Non-pigmented ciliary epithelial cell (primary cell): ENCODE data around the gene TMEM9B.

Source experiments
- DNase-seq: peaks from one replicate; pipeline ENCODE4 v3.0.0-alpha.2; 2010; ENCODE audit warnings: low read depth

The TMEM9B gene

GRCh38 chr11:8928981-8929615, 35.1 kb downstream of the TMEM9B start:
- no peak for DNase-seq

GRCh38 chr11:8928205-8928604, 36.0 kb downstream of the TMEM9B start:
- DNase-seq: no peak

DNA sequence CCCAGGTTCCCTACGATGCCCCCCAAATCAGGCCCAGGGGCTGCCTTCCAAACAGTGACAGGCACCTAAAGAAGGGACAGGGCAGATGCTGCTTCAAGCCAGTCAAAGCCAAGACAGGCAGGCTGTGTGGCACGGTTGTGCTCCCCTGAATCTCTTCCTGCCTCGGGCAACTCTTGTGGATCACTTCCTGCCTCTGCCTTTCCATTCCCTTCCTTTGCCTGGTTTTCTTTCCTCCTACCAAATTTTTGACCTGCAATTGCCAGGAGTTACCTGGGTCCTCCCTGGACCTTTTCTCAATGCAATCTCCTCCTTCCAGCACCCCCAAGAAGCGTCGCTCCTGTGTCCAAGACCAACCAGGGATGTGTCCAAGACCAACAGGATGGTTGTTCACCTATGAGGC, 37.0 kb downstream of the TMEM9B start:
- DNase-seq: no peak

DNA sequence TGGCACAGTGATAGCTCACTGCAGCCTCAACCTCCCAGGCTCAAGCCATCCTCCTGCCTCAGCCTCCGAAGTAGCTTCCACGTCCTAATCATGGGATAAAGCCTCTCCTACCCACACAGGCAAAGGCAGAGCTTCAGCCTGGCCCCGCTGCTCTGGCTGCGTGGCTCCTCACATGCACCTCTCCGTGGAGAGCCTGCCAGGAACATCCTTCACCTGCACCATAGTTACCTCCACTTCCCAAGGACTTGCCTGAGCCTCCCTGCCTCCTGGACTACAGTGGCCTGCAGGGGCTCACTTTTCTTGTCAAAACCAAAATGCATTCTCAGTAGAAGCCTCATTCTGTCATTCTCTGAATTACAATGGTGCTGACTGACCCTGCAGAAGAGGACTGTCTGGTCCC, 38.0 kb downstream of the TMEM9B start:
- no peak for DNase-seq

GRCh38 chr11:8925711-8926110, 38.5 kb downstream of the TMEM9B start:
- DNase-seq: no peak

- DNase-seq: no peak
Measured at GRCh38 chr11:8922691-8923090, 41.6 kb downstream of the TMEM9B start.

GRCh38 chr11:8917157-8917825, 47.0 kb downstream of the TMEM9B start:
- peak; percentile 88 for DNase-seq

DNA sequence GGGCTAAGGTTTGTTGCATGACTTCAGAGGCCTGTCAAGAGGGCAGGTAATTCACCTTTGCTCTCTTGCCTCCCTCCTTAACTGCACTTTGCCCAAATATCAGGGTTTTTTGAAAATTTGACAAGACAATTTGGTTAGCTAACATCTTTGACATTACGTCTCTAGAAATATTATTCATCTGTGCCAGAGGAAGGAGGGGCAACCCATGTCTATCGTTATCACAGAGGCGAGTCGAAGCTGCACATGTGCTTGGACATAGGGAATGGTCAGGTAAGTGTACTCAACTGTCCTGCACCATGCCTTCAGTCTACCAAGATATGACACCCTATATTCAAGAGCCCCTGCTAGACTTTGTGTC, 49.6 kb downstream of the TMEM9B start:
- no peak for DNase-seq

DNA sequence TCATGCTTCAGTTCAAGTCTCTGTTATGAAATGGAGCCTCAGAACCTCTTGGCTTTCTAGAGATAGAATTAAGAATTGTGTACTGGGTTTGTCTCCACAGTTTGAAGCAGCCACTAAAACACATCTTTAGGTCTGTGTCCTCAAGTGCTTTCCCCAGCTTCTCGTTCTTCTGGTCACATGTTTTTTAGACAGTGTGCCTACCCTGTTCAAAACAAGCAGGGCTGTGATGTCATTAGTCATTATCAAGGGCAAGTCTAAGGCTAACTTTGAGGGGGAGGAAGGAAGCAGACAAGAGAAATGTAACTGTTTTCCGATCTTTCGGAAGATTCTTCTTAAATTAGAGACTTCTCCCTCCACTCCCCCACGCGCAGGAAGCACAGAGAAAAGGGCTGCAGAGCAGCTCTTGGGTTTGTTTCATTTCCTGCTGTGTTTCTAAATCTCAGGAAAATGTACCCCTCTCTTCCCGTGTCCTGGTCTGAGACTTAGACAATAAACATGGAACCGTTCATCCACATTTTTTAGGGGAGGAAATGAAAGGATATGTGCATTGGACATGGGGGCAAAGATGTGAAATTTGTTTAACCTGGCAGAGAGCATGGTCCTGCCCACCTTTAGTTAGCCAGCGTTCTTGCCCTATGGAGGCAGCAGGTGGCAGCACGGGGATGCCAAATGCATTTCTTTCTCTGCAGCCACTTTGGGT, 50.1 kb downstream of the TMEM9B start:
- DNase-seq: no peak

GRCh38 chr11:8911029-8911823, 53.0 kb downstream of the TMEM9B start, which contains the start of gene AKIP1:
TSS of gene AKIP1 (plus strand) at chr11:8911189. CDS start at chr11:8911450, 261 bp downstream.
- DNase-seq: peak; percentile 56

- DNase-seq: no peak
Measured at GRCh38 chr11:8910649-8911026, 53.6 kb downstream of the TMEM9B start.

- no peak for DNase-seq
Measured at GRCh38 chr11:8908099-8908498, 56.1 kb downstream of the TMEM9B start.

GRCh38 chr11:8907116-8907515, 57.1 kb downstream of the TMEM9B start:
- no peak for DNase-seq

- DNase-seq: no peak
Measured at GRCh38 chr11:8905528-8906165, 58.6 kb downstream of the TMEM9B start.

DNA sequence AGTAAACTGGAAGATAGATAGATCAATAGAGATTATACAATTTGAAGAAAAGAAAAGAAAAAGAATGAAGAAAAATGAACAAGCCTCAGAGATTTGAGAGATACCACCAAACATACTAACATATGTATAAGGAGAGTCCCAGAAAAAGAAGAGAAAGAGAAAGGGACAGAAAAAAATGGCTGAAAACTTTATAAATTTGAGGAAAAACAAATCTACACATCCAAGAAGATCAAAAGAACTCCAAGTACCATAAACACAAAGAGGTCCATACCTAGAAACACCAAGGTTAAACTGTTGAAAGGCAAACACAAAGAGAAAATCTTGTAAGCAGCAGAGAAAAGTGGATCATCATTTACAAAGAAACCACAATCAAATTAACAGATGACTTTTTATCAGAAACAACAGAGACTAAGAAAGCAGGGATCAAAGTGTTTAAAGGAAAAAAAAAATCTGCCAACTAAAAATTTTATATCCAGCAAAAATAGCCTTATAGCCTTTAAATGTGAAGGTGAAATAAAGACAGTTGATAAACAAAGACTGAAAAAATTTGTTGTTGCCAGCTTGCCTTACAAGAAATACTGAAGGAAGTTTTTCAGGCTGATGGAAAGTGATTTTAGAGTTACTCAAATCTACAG, 65.0 kb downstream of the TMEM9B start:
- no peak for DNase-seq
